HUES64 (cell line): ENCODE measurements around the gene NEDD8.
A peak's percentile ranks its signal among the peaks of the same experiment; 100 is the strongest.

Experiments
- H3K27ac ChIP-seq: 2 replicates; pipeline ENCODE4 v1.7.0; 2013; ENCODE audit warnings: low read depth, low read length, inconsistent platforms
- H3K27me3 ChIP-seq: 2 replicates; pipeline ENCODE4 v1.6.1; 2013; ENCODE audit warnings: mild to moderate bottlenecking, low read length; ENCODE audit not compliant: insufficient read depth
- H3K36me3 ChIP-seq: 2 replicates; pipeline ENCODE4 v1.6.1; 2013; ENCODE audit warnings: mild to moderate bottlenecking, low read length; ENCODE audit not compliant: insufficient read depth
- H3K4me1 ChIP-seq: 2 replicates; pipeline ENCODE4 v1.6.1; 2013; ENCODE audit warnings: mild to moderate bottlenecking, low read length, moderate library complexity; ENCODE audit not compliant: insufficient read depth
- H3K4me3 ChIP-seq: 2 replicates; pipeline ENCODE4 v1.5.1; 2013; ENCODE audit warnings: mild to moderate bottlenecking, low read length, moderate library complexity
- H3K9ac ChIP-seq: 2 replicates; pipeline ENCODE4 v1.6.1; 2013; ENCODE audit warnings: mild to moderate bottlenecking, low read depth, low read length
- H3K9me3 ChIP-seq: 2 replicates; pipeline ENCODE4 v1.6.1; 2013; ENCODE audit warnings: low read depth, low read length; ENCODE audit not compliant: insufficient read depth
- WGBS: fragments of 150-250, 120-280 bp; methylation state at CpG from one replicate; pipeline ENCODE4 v1.1.7; 2013; ENCODE audit warnings: missing lambda C conversion rate; 5-methylcytosine and 5-hydroxymethylcytosine counted together

The NEDD8 gene

DNA sequence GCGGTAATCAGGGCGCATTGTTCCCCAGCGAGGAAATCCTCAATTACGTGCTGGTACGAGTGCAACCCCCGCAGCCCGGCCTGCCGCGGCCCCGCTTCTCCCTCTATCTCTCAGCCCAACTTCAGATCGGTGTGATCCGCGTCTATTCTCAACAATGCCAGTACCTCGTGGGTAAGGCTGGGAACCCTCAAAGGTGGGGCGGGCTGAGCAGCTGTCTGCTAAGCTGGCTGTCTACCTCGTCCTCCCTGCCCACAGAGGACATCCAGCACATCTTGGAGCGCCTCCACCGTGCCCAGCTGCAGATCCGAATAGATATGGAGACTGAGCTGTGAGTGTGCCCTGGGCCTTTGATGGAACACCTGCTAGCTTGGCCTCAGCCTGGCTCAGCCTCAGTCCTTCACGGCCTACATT lies 59.3 kb downstream of the NEDD8 start:
- 94% methylated on average over 20 of the region's 20 CpGs for WGBS
- Histone ChIP-seq H3K27ac (no peak overlapping the region), H3K36me3 (peaks cover 23% of the 10 kb centered on the region), H3K4me1 (no peaks in the 10 kb centered on the region), H3K9me3 (no peaks in the 10 kb centered on the region), H3K4me3 (peak overlapping the region; percentile 70), H3K9ac (no peak overlapping the region), H3K27me3 (no peaks in the 10 kb centered on the region)

DNA sequence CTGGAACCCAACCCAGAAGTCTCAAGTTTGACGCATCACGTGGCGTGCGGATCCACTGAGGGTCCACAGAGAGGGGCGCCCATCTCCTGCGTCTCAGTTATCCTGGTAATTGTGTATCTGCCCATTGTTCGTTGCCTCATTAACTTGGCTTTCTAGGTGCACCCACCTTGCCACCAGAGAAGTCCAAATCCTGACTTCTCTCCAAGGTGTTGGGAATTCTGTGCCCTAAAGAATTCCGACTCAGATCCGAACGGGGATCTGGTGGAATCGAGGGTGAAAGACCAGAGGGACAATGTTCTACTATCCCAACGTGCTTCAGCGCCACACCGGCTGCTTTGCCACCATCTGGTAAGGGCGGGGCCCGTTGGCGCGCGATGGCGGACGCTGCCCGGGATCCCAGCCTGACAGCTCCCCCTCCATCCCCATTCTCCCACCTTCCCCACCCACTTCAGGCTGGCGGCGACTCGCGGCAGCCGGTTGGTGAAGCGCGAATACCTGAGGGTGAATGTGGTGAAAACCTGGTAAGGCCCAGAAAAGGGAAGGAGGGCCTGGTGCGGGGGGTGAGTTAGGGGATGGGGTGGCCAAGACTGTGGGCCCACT lies 59.8 kb downstream of the NEDD8 start:
- peak overlapping the region; percentile 70 for H3K4me3 ChIP-seq
- H3K9ac ChIP-seq = no peak overlapping the region; the same call in 1 of the 2 replicates
- WGBS = 81% methylated on average over 30 of the region's 30 CpGs

DNA sequence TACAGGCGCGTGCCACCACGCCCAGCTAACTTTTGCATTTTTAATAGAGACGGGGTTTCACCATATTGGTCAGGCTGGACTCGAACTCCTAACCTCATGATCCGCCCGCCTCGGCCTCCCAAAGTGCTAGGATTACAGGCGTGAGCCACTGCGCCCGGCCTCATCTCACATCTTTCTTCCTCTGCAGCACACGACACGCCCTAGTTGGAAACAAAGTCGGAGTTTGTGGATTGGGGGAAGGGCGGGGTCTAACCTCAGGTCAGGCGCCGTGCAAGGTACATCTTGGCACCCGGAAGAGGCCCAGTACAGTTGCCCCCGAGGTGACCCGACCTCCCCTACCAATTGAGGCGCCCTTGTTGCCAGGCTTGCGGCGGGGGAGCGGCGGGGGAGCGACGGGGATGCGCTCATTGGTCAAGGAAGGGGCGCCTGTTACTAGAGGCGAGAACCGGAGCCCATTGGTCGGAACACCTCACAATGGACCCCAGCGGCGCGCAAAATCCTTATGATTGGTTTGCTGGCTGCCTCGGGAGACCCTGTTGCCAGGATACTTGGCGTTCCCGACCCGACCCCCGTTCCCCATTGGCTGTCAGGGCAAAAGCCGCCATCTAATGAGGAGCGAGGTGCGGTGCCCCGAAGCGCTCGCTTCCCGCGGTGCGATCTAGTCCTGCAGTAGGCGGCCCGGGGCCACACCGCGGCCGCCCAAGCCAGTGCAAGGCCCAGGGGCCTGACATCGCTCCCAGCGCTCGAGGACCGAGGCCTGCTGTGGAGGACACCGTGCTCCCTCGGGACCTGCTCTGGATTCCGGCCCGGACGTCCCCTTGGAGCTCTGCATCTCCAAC lies 60.5 kb downstream of the NEDD8 start, which contains the start of gene REC8:
REC8 (plus strand) TSS at position 659 of the 839 bp plus-strand sequence. CDS start 473 bp downstream, outside the sequence.
- Histone ChIP-seq H3K36me3 (peaks cover 13% of the 10 kb centered on the region), H3K9ac (no peak within 1 kb of the TSS; the same call in 1 of the 2 replicates), H3K4me3 (peak within 1 kb of the TSS; percentile 70), H3K9me3 (no peaks in the 10 kb centered on the region), H3K27me3 (no peaks in the 10 kb centered on the region), H3K4me1 (no peaks in the 10 kb centered on the region), H3K27ac (no peak within 1 kb of the TSS; the same call in 1 of the 2 replicates)
- 12% methylated on average over 63 of the region's 63 CpGs for WGBS

More for the DNA sequence above, 59.8 kb downstream of the NEDD8 start:
- H3K4me1 ChIP-seq = no peaks in the 10 kb centered on the region
- H3K27me3 ChIP-seq = no peaks in the 10 kb centered on the region
- H3K9me3 ChIP-seq = no peaks in the 10 kb centered on the region
- no peak overlapping the region for H3K27ac ChIP-seq
- peaks cover 18% of the 10 kb centered on the region for H3K36me3 ChIP-seq

DNA sequence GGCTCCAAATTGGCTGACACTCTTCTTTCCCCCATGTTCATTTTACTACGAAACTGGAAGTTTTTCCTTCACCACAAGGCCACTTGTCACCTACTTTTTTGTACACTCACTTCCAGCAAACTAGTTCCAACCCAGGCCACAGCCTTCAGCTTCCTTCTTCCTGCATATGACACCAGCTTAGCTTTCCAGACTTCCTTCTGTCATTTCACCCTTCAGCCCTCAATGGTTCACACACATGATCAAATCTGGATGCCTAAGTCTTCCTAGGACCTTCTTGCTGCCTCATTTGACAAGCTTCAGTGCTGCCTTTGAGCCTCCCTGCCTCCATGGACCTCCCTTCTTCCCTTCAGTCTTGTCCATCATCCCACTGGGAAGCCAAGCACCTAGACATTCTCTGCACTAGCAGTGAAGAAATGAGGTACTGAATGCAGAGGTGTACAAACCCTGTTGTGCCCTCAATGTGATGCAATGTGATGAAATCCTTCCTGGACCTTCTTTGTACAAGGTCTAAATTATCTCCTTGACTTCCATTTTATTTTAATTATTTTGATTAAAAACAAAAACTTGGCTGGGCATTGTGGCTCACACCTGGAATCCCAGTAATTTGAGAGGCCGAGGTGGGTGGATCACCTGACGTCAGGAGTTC lies 64.6 kb downstream of the NEDD8 start:
- 91% methylated on average over 3 of the region's 3 CpGs for WGBS
- H3K27me3 ChIP-seq = no peaks in the 10 kb centered on the region
- H3K4me1 ChIP-seq = no peaks in the 10 kb centered on the region
- H3K36me3 ChIP-seq = peaks cover 35% of the 10 kb centered on the region
- no peak overlapping the region for H3K27ac ChIP-seq
- H3K9ac ChIP-seq = no peak overlapping the region
- H3K9me3 ChIP-seq = no peaks in the 10 kb centered on the region
- no peak overlapping the region for H3K4me3 ChIP-seq
